GM18505 (cell line): ENCODE data around the gene CANT1.
"Not testable (repeated sequence)": the region's sequence is repeated elsewhere in the genome, so short reads cannot be mapped to it uniquely, and the experiment has no call there.

Experiments
- ATAC-seq: cut with Tn5 transposase; IDR thresholded peaks from one replicate; pipeline ENCODE4 v1.9.1; 2021; ENCODE audit not compliant: unreplicated experiment
- POLR2A ChIP-seq: IDR thresholded peaks from 4 replicates; pipeline ENCODE4 v1.6.1; 2011; ENCODE audit warnings: borderline replicate concordance; ENCODE audit not compliant: insufficient read depth, insufficient read length; ENCODE audit errors: extremely low read depth

CANT1 gene

GRCh38 chr17:78973792-78974520 lies 35.6 kb downstream of the CANT1 start:
- ATAC-seq = no peak
- no peak for TF ChIP-seq POLR2A

- no peak for TF ChIP-seq POLR2A
- ATAC-seq = no peak
These were observed 36.4 kb downstream of the CANT1 start for GRCh38 chr17:78973196-78973595.

GRCh38 chr17:78972507-78973105 lies 37.0 kb downstream of the CANT1 start:
- ATAC-seq = no peak
- TF ChIP-seq POLR2A = no peak

GRCh38 chr17:78971756-78972506 lies 37.6 kb downstream of the CANT1 start:
- ATAC-seq = no peak
- TF ChIP-seq POLR2A = no peak

- ATAC-seq = no peak
- TF ChIP-seq POLR2A = no peak
These were observed 38.5 kb downstream of the CANT1 start for GRCh38 chr17:78970834-78971755.

GRCh38 chr17:78969865-78970264 lies 39.7 kb downstream of the CANT1 start:
- no peak for TF ChIP-seq POLR2A
- no peak for ATAC-seq

GRCh38 chr17:78967782-78968362 lies 41.7 kb downstream of the CANT1 start:
- TF ChIP-seq POLR2A = no peak
- no peak for ATAC-seq

GRCh38 chr17:78966910-78967600 lies 42.5 kb downstream of the CANT1 start:
- no peak for TF ChIP-seq POLR2A
- ATAC-seq = no peak

- no peak for TF ChIP-seq POLR2A
- no peak for ATAC-seq
These were observed 43.3 kb downstream of the CANT1 start for GRCh38 chr17:78966123-78966813.

- no peak for ATAC-seq
- TF ChIP-seq POLR2A = no peak
These were observed 44.1 kb downstream of the CANT1 start for GRCh38 chr17:78965491-78965924.

GRCh38 chr17:78963378-78963777 lies 46.2 kb downstream of the CANT1 start:
- no peak for TF ChIP-seq POLR2A
- no peak for ATAC-seq

- not testable (repeated sequence) for ATAC-seq
These were observed 46.6 kb downstream of the CANT1 start for GRCh38 chr17:78962984-78963348.
